ENCODE data around the gene FCGR3A.
"Not testable (repeated sequence)": the region's sequence is repeated elsewhere in the genome, so short reads cannot be mapped to it uniquely, and the experiment has no call there.

DNA sequence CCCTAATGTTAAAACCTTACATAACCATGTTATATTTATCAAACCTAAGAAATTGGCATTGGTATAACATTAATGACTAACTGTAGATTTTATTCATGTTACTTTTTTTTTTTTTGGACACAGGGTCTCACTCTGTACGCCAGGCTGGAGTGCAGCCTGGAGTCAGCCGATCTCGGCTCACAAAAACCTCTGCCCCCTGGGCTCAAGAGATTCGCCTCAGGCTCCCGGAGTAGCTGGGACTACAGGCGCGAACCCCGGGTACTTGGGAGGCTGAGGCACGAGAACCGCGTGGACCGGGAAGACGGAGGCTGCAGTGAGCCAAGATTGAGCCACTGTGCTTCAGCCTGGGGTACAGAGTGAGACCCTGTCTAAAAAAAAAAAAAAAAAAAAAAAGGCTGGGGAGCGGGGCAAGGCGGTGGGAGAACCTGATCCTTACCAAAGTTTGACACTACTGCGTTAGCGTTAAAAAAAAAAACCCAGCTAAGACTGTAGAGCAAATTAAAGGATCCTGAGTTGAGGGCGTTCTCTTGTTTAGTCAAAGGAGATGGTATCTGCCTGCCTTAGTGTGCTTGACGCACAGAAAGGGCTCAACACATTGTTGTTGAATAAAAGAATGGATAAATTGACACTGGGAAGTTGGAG lies 20.0 kb downstream of the FCGR3A start:
- TF ChIP-seq, protein P1, sequence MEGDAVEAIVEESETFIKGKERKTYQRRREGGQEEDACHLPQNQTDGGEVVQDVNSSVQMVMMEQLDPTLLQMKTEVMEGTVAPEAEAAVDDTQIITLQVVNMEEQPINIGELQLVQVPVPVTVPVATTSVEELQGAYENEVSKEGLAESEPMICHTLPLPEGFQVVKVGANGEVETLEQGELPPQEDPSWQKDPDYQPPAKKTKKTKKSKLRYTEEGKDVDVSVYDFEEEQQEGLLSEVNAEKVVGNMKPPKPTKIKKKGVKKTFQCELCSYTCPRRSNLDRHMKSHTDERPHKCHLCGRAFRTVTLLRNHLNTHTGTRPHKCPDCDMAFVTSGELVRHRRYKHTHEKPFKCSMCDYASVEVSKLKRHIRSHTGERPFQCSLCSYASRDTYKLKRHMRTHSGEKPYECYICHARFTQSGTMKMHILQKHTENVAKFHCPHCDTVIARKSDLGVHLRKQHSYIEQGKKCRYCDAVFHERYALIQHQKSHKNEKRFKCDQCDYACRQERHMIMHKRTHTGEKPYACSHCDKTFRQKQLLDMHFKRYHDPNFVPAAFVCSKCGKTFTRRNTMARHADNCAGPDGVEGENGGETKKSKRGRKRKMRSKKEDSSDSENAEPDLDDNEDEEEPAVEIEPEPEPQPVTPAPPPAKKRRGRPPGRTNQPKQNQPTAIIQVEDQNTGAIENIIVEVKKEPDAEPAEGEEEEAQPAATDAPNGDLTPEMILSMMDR (IDR thresholded peaks at IDR 0.05; ENCODE audit: borderline replicate concordance, extremely low read depth, low read length, poor library complexity, severe bottlenecking): not testable (repeated sequence)
- not testable (repeated sequence) for TF ChIP-seq EZH2 (IDR thresholded peaks at IDR 0.05; ENCODE audit: borderline replicate concordance, low read depth, low read length, severe bottlenecking)

Measured in DND-41 (cell line).